Measurements from ENCODE around the gene PROM1. TPM values are rescaled to one million over a fixed set of nuclear protein-coding genes. Genes with fewer than 3 reads are reported as not detected.

The PROM1 gene, protein sequence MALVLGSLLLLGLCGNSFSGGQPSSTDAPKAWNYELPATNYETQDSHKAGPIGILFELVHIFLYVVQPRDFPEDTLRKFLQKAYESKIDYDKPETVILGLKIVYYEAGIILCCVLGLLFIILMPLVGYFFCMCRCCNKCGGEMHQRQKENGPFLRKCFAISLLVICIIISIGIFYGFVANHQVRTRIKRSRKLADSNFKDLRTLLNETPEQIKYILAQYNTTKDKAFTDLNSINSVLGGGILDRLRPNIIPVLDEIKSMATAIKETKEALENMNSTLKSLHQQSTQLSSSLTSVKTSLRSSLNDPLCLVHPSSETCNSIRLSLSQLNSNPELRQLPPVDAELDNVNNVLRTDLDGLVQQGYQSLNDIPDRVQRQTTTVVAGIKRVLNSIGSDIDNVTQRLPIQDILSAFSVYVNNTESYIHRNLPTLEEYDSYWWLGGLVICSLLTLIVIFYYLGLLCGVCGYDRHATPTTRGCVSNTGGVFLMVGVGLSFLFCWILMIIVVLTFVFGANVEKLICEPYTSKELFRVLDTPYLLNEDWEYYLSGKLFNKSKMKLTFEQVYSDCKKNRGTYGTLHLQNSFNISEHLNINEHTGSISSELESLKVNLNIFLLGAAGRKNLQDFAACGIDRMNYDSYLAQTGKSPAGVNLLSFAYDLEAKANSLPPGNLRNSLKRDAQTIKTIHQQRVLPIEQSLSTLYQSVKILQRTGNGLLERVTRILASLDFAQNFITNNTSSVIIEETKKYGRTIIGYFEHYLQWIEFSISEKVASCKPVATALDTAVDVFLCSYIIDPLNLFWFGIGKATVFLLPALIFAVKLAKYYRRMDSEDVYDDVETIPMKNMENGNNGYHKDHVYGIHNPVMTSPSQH
- not detected in 2 replicates for total RNA-seq (2011; cell fraction: chromatin; rRNA removed; ENCODE audit: low replicate concordance)
- total RNA-seq (2011; cell fraction: nucleolus; rRNA removed) = not detected in 2 replicates
- total RNA-seq (2011; cell fraction: nucleoplasm; rRNA removed) = not detected in 2 replicates
- not detected in 2 replicates for total RNA-seq (2014; rRNA removed)
- total RNA-seq (2014; rRNA removed; fragmentation: Illumina TruSeq; extraction: Trizol) = not detected in 2 replicates
- not detected in 2 replicates for total RNA-seq (2015; rRNA removed; fragmentation: Illumina TruSeq; extraction: Trizol)
- 0.45 TPM in 1 of 2 replicates, not detected in the other for total RNA-seq (2021)
- not detected in 2 replicates for polyA plus RNA-seq (2011; rRNA removed)
- polyA plus RNA-seq (2011; cell fraction: cytosol; rRNA removed) = not detected in 2 replicates
- 0.14 TPM in 1 of 2 replicates, not detected in the other for polyA plus RNA-seq (2011; cell fraction: nucleus; rRNA removed)
- 0.04 and 0.07 TPM in 2 replicates for polyA plus RNA-seq (2012)
- not detected in 2 replicates for polyA plus RNA-seq (2014; fragmentation: Illumina TruSeq; extraction: Trizol)
- not detected for polyA plus RNA-seq (2014; fragmentation: Nextera tagmentation; extraction: Ambion mirVana)
- polyA plus RNA-seq (2014; rRNA removed) = 0.05 TPM in 1 of 2 replicates, not detected in the other
- not detected in 2 replicates for polyA minus RNA-seq (2011; rRNA and poly(A)+ RNA removed)
- polyA minus RNA-seq (2011; cell fraction: cytosol; rRNA and poly(A)+ RNA removed) = not detected in 2 replicates
- polyA minus RNA-seq (2011; cell fraction: nucleus; rRNA and poly(A)+ RNA removed) = not detected in 2 replicates
- Bru-seq, nascent RNA = not detected
- percentile 10 among the genes with signal in this experiment for BruChase-seq, experiment 1, labeled RNA remaining after a 2-hour chase
- percentile 15 among the genes with signal in this experiment for BruChase-seq, experiment 2, labeled RNA remaining after a 6-hour chase
- long read RNA-seq, experiment 1 = 0 reads
- long read RNA-seq, experiment 2 = 0 reads
- long read RNA-seq, experiment 3 = 0 reads

DNA sequence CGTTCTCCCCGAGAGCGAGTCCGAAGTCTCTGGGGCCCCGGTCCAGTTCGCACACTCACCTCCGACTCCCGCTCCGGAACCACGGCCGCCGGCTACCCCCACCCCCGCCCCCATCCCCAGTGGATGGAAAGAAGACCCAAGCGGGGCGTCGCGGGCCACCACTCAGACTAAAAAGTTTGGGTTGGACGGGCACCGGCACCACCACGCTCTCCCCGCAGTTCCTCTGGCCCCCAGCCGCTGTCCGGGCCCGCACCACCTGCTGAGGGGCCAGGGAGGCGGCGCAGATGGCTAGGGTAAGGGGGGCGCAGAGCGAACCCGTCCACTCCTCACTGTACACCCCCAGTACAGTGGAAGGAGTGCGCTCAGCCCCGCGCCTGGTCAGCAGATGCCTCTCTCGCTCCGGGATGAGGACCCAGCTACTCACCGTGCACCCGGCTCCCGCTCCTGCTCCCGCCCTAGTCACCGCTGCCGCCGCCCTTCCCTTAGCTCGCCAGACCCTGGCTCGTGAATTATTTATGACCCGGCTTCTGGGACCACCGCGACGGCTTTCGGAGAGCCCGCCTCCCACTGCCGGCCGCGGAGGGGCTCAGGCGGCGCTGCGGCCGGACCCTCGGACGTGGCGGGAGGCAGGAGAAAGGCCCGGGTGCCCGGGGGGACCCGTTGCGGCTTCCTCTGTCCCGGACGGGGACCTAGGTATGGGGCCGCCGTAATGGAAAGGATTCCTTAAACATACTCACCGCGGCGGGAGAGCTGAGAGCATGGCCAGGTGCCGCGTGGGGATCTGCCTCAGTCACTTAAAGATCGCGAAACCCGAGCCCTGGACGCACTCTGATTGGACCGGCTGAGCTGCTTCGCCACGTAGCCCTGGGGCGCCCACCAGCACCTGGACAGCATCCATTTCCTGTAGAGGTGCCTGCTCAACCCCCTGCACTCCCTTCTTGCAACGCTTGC, at the start of gene PROM1:
Gene PROM1 (minus strand): TSS at position 783 of the 951 bp plus-strand sequence. CDS start 8,117 bp downstream, outside the sequence.
- Histone ChIP-seq H3K27me3 (ENCODE audit: control insufficient read depth in 2 of 2, insufficient read depth in 2 of 2, low read length in 2 of 2) (peaks cover 31 to 38% of the 10 kb centered on the region in 2 experiments), H3K9me3 (replicated peaks; ENCODE audit: control insufficient read depth, insufficient read depth, low read depth, low read length) (no peaks in the 10 kb centered on the region), H3K27ac (ENCODE audit: extremely low read depth, low read depth, low read length) (no peak within 1 kb of the TSS), H3K4me3 (no peak within 1 kb of the TSS), H3K9ac (ENCODE audit: insufficient read depth in 1 of 2, low read depth in 2 of 2, low read length in 2 of 2) (no peak within 1 kb of the TSS), H2AFZ (ENCODE audit: low read depth, low read length) (no peak within 1 kb of the TSS), H3K79me2 (ENCODE audit: control insufficient read depth, insufficient read depth, low read length) (no peaks in the 10 kb centered on the region), H4K20me1 (replicated peaks; ENCODE audit: control insufficient read depth, insufficient read depth, low read length) (no peaks in the 10 kb centered on the region), H3K4me2 (ENCODE audit: insufficient read depth, low read length) (no peak within 1 kb of the TSS), H3K4me1 (replicated peaks in 1 of 2; ENCODE audit: control insufficient read depth in 2 of 2, insufficient read depth in 2 of 2, low read length in 2 of 2) (peaks cover 0 to 12% of the 10 kb centered on the region in 2 experiments; a peak in 2 of 5 replicates), H3K36me3 (ENCODE audit: control insufficient read depth, insufficient read depth, low read length) (no peaks in the 10 kb centered on the region), H3K9me1 (ENCODE audit: control insufficient read depth, insufficient read depth, low read length) (no peaks in the 10 kb centered on the region)
- intact Hi-C loops (cut with micrococcal nuclease) (no loop called here), in situ Hi-C loops (cut with MboI) (no loop called here)
- POLR2A ChIA-PET = no interaction called here
- DNase-seq (ENCODE audit: extremely low read depth in 1 of 4, low spot score in 3 of 4) (no peak), FAIRE-seq (no peak), ATAC-seq (no peak; the same call in 2 of the 3 replicates)
- 18% methylated on average over 60 of the region's 81 CpGs for WGBS (ENCODE audit: insufficient coverage, low coverage, missing lambda C conversion rate)
- CTCF ChIA-PET (ENCODE audit: low intra/inter-chr PET ratio) = no interaction called here
- no TSS peak for BruUV-seq (replicated peaks)
- TF ChIP-seq, protein P1, sequence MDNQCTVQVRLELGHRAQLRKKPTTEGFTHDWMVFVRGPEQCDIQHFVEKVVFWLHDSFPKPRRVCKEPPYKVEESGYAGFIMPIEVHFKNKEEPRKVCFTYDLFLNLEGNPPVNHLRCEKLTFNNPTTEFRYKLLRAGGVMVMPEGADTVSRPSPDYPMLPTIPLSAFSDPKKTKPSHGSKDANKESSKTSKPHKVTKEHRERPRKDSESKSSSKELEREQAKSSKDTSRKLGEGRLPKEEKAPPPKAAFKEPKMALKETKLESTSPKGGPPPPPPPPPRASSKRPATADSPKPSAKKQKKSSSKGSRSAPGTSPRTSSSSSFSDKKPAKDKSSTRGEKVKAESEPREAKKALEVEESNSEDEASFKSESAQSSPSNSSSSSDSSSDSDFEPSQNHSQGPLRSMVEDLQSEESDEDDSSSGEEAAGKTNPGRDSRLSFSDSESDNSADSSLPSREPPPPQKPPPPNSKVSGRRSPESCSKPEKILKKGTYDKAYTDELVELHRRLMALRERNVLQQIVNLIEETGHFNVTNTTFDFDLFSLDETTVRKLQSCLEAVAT (IDR thresholded peaks at IDR 0.05) = no peak
- TF ChIP-seq, protein P2, sequence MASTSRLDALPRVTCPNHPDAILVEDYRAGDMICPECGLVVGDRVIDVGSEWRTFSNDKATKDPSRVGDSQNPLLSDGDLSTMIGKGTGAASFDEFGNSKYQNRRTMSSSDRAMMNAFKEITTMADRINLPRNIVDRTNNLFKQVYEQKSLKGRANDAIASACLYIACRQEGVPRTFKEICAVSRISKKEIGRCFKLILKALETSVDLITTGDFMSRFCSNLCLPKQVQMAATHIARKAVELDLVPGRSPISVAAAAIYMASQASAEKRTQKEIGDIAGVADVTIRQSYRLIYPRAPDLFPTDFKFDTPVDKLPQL (IDR thresholded peaks at IDR 0.05; ENCODE audit: extremely low read depth, insufficient read length) = no peak
- TF ChIP-seq TCF3 (CRISPR knock-in tag; IDR thresholded peaks at IDR 0.05) (no peak), MIER1 (IDR thresholded peaks at IDR 0.05; ENCODE audit: low read depth) (no peak), PTTG1 (tag; IDR thresholded peaks at IDR 0.05; ENCODE audit: low read depth) (no peak), POU5F1 (IDR thresholded peaks at IDR 0.05; ENCODE audit: borderline replicate concordance, low read depth, low read length, partially characterized antibody) (no peak), MCM7 (IDR thresholded peaks at IDR 0.05) (no peak), EWSR1 (IDR thresholded peaks at IDR 0.05; ENCODE audit: borderline replicate concordance, low read depth, partially characterized antibody) (no peak), MYNN (IDR thresholded peaks at IDR 0.05) (no peak), MYNN (CRISPR knock-in tag; IDR thresholded peaks at IDR 0.05) (no peak), HDGF (IDR thresholded peaks at IDR 0.05) (no peak), ZNF699 (CRISPR knock-in tag; IDR thresholded peaks at IDR 0.05; ENCODE audit: insufficient replicate concordance) (no peak)

Data from K562 (cell line).